HG03196 (cell line): ENCODE data around the gene COA3.

Experiments
- ATAC-seq: cut with Tn5 transposase; IDR thresholded peaks from one replicate; pipeline ENCODE4 v1.9.1; 2021; ENCODE audit not compliant: unreplicated experiment

The COA3 gene

GRCh38 chr17:42754782-42755181 is 43.7 kb downstream of the COA3 start:
- no peak for ATAC-seq

GRCh38 chr17:42751628-42752027 is 46.9 kb downstream of the COA3 start:
- no peak for ATAC-seq

- ATAC-seq: no peak
These were observed 47.7 kb downstream of the COA3 start for GRCh38 chr17:42750739-42751344.

DNA sequence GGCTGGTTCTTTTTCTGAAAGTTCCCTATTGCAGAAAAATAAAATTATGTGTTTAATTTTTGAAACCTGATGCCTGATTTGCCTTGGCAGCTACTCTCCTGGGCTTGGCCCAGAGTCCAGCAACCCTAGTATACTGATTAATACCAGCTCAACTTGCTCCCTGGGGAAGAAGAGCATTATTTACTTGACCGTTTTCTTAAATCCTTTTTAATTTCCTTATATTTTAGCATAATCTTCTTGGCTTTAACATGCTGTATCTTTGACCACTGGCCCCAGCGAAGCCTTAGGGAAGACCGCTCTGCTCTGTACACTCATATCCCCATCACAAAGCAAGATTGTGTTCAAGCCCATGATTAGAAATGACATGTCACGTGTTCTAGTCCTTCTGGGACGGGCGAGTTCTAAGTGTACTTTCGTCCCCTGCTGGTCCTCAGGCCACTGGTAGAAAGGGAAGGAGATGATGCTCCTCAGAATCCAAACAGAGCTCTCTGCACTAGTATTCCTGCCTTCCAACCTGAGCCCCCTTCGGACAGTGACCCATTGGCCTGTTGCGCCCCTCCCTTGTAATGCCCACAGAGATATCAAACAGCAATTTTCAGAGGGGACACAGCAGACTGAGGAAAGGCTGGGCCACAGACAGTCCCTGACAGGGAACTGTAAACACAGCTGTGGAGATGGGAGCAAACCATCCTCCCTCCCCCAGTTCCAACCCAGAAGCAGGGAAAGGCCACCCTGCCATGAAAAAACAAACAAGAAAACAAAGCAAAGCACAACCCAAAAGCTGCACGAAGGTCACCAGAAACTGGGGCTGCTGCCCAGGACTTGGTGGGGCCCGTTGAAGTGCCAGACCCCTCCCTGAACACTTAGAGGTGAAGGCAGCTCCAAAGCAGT is 49.4 kb downstream of the COA3 start:
- no peak for ATAC-seq

GRCh38 chr17:42748202-42748907 is 50.1 kb downstream of the COA3 start:
- ATAC-seq: no peak
